HepG2 (cell line): ENCODE measurements around the gene CACNG5. TPM values are rescaled to one million over a fixed set of nuclear protein-coding genes. Genes with fewer than 3 reads are reported as not detected.
A peak's percentile ranks its signal among the peaks of the same experiment; 100 is the strongest.

Experiments
- FOXP1 ChIP-seq, 2 experiments: fragments of 450-650 bp in 1 of 2; IDR thresholded peaks; 2 replicates each; pipeline ENCODE4 v1.6.1; 2017 to 2018; ENCODE audit warnings: antibody characterized with exemption in 1 of 2
- HIC2 ChIP-seq: sonication (generic); formaldehyde crosslinking; IDR thresholded peaks from 2 replicates; pipeline ENCODE4 v1.9.0; 2022; ENCODE audit warnings: low read depth, missing genetic modification reagents
- KDM1A ChIP-seq: IDR thresholded peaks from 2 replicates; pipeline ENCODE4 v1.6.1; 2016; ENCODE audit warnings: missing compliant biosample characterization
- MATR3 ChIP-seq: sonication (generic); formaldehyde crosslinking; IDR thresholded peaks from 2 replicates; pipeline ENCODE4 v1.4.0; 2020; ENCODE audit warnings: missing genetic modification reagents
- NFKBIZ ChIP-seq: IDR thresholded peaks from 2 replicates; pipeline ENCODE4 v1.6.1; 2018; ENCODE audit warnings: missing genetic modification reagents, missing compliant biosample characterization
- RAD51 ChIP-seq: fragments of 450-650 bp; IDR thresholded peaks from 2 replicates; pipeline ENCODE4 v1.6.1; 2016; ENCODE audit warnings: borderline replicate concordance
- RXRA ChIP-seq: sonication (generic); formaldehyde crosslinking; IDR thresholded peaks from 2 replicates; pipeline ENCODE4 v1.5.1; 2020; ENCODE audit warnings: missing genetic modification reagents
- TGIF2 ChIP-seq: IDR thresholded peaks from 2 replicates; pipeline ENCODE4 v1.6.1; 2016; ENCODE audit warnings: control low read depth, missing compliant biosample characterization
- THAP8 ChIP-seq: sonication (generic); formaldehyde crosslinking; IDR thresholded peaks from 2 replicates; pipeline ENCODE4 v1.5.1; 2020; ENCODE audit warnings: missing genetic modification reagents, mild to moderate bottlenecking, borderline replicate concordance
- ZNF18 ChIP-seq: sonication (generic); formaldehyde crosslinking; IDR thresholded peaks from 2 replicates; pipeline ENCODE4 v1.8.0; 2022; ENCODE audit warnings: mild to moderate bottlenecking, missing genetic modification reagents; ENCODE audit not compliant: insufficient replicate concordance
- ZNF274 ChIP-seq: sonication (generic); formaldehyde crosslinking; IDR thresholded peaks from 2 replicates; pipeline ENCODE4 v1.5.1; 2020; ENCODE audit warnings: mild to moderate bottlenecking, missing genetic modification reagents
- ZNF331 ChIP-seq: sonication (generic); formaldehyde crosslinking; IDR thresholded peaks from 2 replicates; pipeline ENCODE4 v1.4.0; 2020; ENCODE audit warnings: missing genetic modification reagents
- ZNF605 ChIP-seq: sonication (generic); formaldehyde crosslinking; IDR thresholded peaks from 2 replicates; pipeline ENCODE4 v1.8.0; 2022; ENCODE audit warnings: mild to moderate bottlenecking, missing genetic modification reagents
- ZNF670 ChIP-seq: sonication (generic); formaldehyde crosslinking; IDR thresholded peaks from 2 replicates; pipeline ENCODE4 v1.8.0; 2022; ENCODE audit warnings: mild to moderate bottlenecking, missing genetic modification reagents, borderline replicate concordance
- polyA plus RNA-seq, 8 experiments: library from polyadenylated mRNA; depleted of rRNA in 3 of 8; stranded (reverse) in 7 of 8; unstranded in 1 of 8; fragments of >200 nt; fragmentation: Illumina TruSeq in 4 of 8; extraction: Trizol in 4 of 8; gene quantifications; 2 replicates each; pipeline versions ENCODE4 v1.2.1 to v1.2.3, GENCODE V29; 2011 to 2016; ENCODE audit warnings: low read depth in 4 of 8, missing spikeins in 1 of 8, mixed read lengths in 1 of 8; ENCODE audit not compliant: insufficient read depth in 1 of 8
- total RNA-seq, 5 experiments: library from RNA; depleted of rRNA; stranded (reverse); fragments of >200 nt; fragmentation: Illumina TruSeq; extraction: Trizol; gene quantifications; 2 replicates each; pipeline ENCODE4 v1.2.3, GENCODE V29; 2016; ENCODE audit warnings: low read depth in 1 of 5
- TF ChIP-seq, protein P1 (sequence below): sonication (generic); formaldehyde crosslinking; IDR thresholded peaks from 2 replicates; pipeline ENCODE4 v1.5.1; 2020; ENCODE audit warnings: mild to moderate bottlenecking, missing genetic modification reagents, moderate library complexity
- TF ChIP-seq, protein P2 (sequence below): IDR thresholded peaks from 2 replicates; pipeline ENCODE4 v1.6.1; 2012; ENCODE audit warnings: inconsistent platforms

Gene CACNG5
- total and polyA plus RNA-seq, 2 of the 13 experiments (the other 11 are each of a cell fraction or from before 2014, with no cell fraction given), result not detected

DNA sequence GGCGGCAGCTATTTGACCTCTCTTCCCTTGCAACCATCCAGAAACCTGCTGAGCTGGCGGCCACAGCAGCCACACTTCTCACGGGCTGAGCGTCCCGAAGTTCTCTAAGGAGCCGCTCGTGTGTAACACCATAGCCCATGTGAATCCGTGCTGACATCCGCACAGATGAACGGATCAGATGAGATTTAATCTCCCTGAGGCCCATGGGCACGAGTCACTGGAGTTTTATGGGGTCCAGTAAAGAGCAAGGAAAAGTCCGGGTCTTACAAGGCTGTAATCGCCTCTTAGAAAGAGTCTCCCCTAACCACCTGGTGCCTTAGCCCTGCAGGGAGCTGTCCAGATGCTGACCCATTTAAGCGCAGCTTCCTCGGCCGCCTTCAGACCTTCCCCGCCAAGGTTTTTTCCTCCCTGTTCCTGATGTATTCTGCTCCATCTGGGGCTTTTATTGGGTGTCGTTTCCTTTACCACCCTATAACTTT, 5.5 kb upstream of the CACNG5 start (continued):
- TF ChIP-seq, protein P1, sequence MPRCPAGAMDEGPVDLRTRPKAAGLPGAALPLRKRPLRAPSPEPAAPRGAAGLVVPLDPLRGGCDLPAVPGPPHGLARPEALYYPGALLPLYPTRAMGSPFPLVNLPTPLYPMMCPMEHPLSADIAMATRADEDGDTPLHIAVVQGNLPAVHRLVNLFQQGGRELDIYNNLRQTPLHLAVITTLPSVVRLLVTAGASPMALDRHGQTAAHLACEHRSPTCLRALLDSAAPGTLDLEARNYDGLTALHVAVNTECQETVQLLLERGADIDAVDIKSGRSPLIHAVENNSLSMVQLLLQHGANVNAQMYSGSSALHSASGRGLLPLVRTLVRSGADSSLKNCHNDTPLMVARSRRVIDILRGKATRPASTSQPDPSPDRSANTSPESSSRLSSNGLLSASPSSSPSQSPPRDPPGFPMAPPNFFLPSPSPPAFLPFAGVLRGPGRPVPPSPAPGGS, result no peak
- TF ChIP-seq NFKBIZ (CRISPR knock-in tag) (no peak), ZNF274 (CRISPR knock-in tag) (no peak), MATR3 (CRISPR knock-in tag) (no peak), RAD51 (no peak), THAP8 (CRISPR knock-in tag) (no peak), ZNF670 (CRISPR knock-in tag) (no peak), FOXP1 (IDR thresholded peaks at IDR 0.05) (no peak), FOXP1 (CRISPR knock-in tag; IDR thresholded peaks at IDR 0.05) (no peak), ZNF331 (0 out of 2 replicates have a peak, but pooled peaks have one; percentile 27), HIC2 (CRISPR knock-in tag) (no peak), RXRA (CRISPR knock-in tag) (no peak), ZNF605 (CRISPR knock-in tag) (no peak), TGIF2 (CRISPR knock-in tag) (peak; percentile 61; the same call in 1 of the 2 replicates), KDM1A (CRISPR knock-in tag) (no peak), ZNF18 (CRISPR knock-in tag) (no peak)
- TF ChIP-seq, protein P2, sequence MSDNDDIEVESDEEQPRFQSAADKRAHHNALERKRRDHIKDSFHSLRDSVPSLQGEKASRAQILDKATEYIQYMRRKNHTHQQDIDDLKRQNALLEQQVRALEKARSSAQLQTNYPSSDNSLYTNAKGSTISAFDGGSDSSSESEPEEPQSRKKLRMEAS, result no peak
